ENCODE data around the gene LCE7A.

- TF ChIP-seq POLR2A (IDR thresholded peaks at IDR 0.05; ENCODE audit: low read length) (no peak), GATA1 (IDR thresholded peaks at IDR 0.05; ENCODE audit: low read depth, low read length) (no peak)
Observed at GRCh38 chr1:152842556-152842955, 17.2 kb upstream of the LCE7A start, which contains the start of gene LCE6A.
